AG09309 (cell line): ENCODE data around the gene SLC45A3.

Experiments used
- DNase-seq: peaks from one replicate; pipeline ENCODE4 v3.0.0-alpha.2; 2010; ENCODE audit warnings: low read depth
- H3K4me3 ChIP-seq: 2 replicates; pipeline ENCODE4 v1.5.1; 2011; ENCODE audit warnings: mild to moderate bottlenecking, low read depth, low read length, moderate library complexity; ENCODE audit not compliant: control insufficient read depth
- TF ChIP-seq, protein P1 (sequence below): IDR thresholded peaks from 2 replicates; pipeline ENCODE4 v1.5.1; 2011; ENCODE audit warnings: mild to moderate bottlenecking, low read depth, low read length, inconsistent platforms; ENCODE audit not compliant: insufficient read depth, control insufficient read depth; ENCODE audit errors: missing control alignments

The SLC45A3 gene

DNA sequence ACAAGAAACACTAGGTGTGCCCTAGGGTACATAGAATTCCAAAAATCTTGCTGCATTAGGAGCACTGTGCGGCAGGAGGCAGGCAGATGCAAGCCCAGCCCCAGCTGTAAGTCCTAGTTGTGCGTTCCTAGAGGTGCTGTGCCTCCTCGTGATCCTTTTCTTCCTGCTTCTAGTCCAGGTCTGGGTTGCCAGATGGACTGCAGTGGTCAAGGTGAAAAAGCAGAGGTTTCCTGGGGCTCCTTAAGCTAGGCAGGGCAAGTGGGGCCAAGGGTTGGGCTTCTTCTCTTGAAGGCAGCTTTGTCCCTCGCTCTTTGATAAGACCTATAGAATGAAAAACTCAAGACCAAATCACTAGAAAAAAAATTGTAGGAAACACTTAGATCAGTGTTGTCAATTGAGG lies 21.6 kb upstream of the SLC45A3 start:
- TF ChIP-seq, protein P1, sequence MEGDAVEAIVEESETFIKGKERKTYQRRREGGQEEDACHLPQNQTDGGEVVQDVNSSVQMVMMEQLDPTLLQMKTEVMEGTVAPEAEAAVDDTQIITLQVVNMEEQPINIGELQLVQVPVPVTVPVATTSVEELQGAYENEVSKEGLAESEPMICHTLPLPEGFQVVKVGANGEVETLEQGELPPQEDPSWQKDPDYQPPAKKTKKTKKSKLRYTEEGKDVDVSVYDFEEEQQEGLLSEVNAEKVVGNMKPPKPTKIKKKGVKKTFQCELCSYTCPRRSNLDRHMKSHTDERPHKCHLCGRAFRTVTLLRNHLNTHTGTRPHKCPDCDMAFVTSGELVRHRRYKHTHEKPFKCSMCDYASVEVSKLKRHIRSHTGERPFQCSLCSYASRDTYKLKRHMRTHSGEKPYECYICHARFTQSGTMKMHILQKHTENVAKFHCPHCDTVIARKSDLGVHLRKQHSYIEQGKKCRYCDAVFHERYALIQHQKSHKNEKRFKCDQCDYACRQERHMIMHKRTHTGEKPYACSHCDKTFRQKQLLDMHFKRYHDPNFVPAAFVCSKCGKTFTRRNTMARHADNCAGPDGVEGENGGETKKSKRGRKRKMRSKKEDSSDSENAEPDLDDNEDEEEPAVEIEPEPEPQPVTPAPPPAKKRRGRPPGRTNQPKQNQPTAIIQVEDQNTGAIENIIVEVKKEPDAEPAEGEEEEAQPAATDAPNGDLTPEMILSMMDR, result no peak
- no peak overlapping the region for H3K4me3 ChIP-seq
- DNase-seq, result no peak

DNA sequence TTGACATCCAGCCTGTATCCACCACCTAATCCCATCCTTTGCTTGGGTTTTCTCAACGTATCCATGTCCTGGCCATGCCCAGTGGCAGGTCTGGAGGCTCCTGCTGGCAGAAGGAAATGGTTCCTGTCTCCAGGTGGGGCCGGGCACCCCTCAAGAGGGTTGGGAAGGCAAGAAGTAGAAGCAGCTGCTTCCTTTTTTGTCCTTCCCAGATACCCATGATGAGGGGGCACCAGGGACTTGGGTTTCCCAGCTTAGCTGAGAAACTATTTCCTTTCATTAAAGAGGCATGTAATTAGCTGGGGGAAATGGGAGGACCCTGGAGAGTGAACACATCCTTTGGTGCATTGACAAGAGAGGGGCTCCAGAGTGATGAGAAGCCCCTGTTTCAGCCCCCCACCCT lies 21.1 kb upstream of the SLC45A3 start:
- DNase-seq, result no peak
- no peak overlapping the region for H3K4me3 ChIP-seq
- TF ChIP-seq, protein P1, result no peak

DNA sequence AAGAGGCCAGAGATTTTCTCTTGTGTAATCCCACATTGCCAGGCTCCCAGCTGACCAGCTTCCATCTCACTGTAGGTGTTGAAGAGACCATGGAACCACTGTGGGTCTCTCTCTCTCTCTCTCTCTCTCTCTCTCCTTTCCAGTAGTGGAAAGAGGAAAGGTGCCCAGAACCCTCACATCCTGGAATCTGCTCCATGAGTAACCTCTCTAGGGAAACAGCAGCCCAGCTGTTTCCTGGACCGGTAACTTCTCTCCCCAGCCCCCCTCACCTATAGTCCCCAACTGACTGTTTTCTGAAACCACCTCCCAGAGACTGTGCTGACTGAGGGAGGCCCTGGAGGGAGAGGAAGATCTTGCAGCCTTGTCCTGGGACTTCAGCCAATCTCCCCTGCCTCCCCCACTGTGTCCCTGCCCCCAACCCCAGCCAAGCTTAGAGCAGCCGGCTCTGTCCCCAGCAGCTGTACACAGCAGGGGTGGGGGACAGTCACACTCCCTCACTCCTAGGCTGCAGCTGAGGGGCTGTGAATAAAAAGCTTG lies 20.6 kb upstream of the SLC45A3 start:
- H3K4me3 ChIP-seq, result no peak overlapping the region
- TF ChIP-seq, protein P1, result no peak
- DNase-seq, result no peak

DNA sequence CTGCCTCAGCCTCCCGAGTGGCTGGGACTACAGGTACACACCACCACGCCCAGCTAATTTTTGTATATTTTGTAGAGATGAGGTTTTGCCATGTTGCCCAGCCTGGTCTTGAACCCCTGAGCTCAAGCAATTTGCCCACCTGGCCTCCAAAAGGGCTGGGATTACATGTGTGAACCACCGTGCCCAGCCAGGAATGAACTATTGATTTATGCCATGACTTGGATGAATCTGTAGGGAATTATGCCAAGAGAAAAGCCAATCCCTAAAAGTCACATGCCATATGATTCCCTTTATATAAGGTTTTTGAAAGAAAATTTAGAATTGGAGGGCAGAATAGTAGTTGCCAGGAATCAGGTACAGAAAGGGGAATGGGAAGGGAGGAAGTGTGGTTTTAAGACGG lies 19.1 kb upstream of the SLC45A3 start:
- H3K4me3 ChIP-seq, result no peak overlapping the region
- TF ChIP-seq, protein P1, result no peak
- DNase-seq, result no peak

DNA sequence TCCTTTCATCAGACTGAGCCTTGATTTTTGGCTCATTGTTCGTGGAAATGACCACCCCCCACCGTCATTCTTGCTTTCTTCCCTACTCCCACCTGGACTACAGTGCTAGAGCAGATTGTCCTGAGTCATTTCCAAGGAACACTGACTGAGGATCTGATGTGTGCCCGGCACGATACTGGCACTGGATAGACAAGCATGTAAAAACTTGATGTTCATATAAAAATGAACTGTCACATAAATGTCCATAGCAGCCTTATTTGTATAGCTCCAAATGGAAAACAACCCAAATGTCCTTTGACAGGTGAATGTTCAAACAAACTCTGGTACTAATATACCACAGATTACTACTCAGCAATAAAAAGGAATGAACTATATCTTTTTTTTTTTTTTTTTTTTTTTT lies 18.6 kb upstream of the SLC45A3 start:
- no peak for DNase-seq
- H3K4me3 ChIP-seq, result no peak overlapping the region
- TF ChIP-seq, protein P1, result no peak

DNA sequence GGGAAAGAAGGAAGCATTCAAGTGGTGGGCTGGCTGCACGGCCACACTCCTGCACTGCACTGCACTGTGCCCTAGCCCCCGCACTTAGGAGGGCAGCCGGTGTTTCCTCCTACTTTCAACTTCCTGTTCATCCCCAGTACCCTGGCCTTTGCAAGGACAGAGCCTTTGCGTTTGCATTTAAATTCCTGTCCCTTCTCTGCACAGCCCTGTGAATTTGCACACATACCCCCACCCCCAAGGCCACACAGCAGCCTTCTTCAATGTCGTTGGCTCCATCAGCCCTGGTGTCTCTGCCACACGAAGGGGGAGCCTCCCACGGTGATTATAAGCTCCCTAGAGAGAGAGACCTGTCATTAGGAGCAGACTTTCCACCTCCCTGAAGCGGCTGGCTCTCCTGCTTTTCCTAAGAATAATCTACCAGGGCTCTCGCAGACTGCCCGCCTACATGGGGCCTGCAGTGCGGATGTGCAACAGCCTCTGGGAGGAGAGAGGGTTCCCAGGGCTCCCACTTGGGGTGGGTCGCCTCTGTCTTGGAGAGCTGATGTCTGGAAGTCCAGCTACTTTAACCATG lies 13.2 kb upstream of the SLC45A3 start:
- no peak for DNase-seq
- TF ChIP-seq, protein P1, result no peak
- no peak overlapping the region for H3K4me3 ChIP-seq
